ENCODE data around the gene DIS3L.
"Not testable (repeated sequence)": the region's sequence is repeated elsewhere in the genome, so short reads cannot be mapped to it uniquely, and the experiment has no call there.

DIS3L gene

DNA sequence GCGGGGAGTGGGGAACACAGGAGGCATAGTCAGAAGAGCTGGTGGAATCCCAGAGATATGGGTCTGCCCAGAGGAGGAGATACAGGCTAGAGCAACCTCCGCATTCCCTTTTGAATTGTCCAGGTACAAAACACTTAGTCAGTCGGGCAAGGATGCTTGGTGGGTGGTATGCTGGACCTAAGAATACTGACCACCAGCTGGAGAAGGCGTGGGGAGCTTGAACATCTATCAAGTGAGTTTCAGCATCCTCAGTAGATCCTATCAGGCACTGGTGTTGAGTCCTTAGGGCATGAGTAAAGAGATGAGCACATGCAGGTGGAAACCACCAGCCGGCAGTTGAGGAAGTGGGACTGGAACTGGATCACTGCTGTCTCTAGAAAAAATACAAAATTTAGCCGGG lies 14.7 kb upstream of the DIS3L start:
- no peak for DNase-seq

GRCh38 chr15:66284271-66284670 lies 9.1 kb upstream of the DIS3L start:
- DNase-seq: no peak

GRCh38 chr15:66285533-66286280 lies 7.7 kb upstream of the DIS3L start:
- DNase-seq: no peak

- peak; percentile 60 for DNase-seq
Observed at GRCh38 chr15:66287461-66288057, 5.8 kb upstream of the DIS3L start.

GRCh38 chr15:66288093-66288492 lies 5.3 kb upstream of the DIS3L start:
- no peak for DNase-seq

DNA sequence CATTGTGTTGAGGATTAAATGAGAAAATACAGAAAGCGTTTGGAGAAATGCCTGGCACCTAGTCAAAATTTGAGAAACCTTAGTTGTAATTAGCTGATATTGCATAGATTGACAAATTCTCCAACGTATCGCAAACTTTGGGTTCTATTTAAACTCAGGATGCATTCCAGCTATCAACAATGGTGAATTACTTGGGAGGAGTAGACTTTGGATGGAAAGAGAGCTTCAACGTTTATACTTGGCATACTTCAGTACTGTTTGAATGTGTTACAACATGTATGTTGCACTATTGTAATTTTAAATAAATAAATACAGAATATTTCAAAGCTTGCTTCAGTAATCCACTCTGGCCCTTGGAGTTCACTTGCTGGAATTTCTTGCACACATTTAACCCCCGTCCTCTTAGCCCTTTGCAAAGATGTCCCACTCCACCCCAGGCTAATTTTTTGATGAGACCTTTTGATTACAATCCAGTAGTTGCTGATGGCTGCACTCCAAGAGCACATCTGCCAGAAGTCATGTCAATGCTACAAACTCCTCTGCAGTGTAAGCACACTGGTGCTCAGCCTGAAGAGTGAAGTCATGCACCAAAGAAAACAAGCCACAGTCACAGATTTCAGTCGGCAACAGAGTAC lies 4.7 kb upstream of the DIS3L start:
- no peak for DNase-seq

DNA sequence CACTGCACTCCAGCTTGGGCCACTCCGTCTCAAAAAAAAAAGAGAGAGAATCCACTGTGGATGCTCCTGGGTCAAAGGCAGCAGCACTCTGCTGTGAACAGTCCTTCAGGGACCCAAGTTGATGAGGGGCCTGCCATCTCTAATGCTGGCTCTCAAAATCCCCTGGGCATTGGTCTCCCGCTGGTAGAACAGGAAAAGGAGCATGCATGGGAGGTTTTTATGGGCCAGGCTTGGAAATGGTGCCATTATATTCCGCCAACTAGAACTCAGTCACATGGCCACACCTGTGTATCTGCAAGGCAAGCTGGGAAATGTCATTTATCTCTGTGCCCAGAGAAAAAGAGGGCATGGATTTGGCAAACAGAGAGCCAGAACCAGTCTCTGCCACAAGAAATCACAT lies 3.4 kb upstream of the DIS3L start:
- DNase-seq: no peak

DNA sequence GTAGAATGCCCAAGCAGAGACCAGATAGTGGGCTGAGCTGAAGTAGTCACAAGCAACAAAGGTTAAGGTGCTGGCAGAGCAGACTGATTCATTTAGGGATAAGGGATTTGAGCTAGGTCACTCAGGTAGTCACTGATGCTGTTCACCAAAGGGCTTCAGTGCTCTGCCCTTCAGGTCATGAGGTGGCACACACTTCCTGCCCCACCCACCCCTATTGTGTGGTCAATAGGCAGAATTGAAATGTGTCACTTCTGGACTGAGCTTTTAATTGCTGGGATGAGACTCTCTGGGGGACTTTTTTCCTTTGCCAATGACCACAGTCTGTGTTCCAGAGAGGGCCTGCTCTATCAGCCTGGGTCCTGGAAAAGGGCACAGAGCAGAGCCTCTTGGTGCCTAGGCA lies 2.9 kb upstream of the DIS3L start:
- no peak for DNase-seq

DNA sequence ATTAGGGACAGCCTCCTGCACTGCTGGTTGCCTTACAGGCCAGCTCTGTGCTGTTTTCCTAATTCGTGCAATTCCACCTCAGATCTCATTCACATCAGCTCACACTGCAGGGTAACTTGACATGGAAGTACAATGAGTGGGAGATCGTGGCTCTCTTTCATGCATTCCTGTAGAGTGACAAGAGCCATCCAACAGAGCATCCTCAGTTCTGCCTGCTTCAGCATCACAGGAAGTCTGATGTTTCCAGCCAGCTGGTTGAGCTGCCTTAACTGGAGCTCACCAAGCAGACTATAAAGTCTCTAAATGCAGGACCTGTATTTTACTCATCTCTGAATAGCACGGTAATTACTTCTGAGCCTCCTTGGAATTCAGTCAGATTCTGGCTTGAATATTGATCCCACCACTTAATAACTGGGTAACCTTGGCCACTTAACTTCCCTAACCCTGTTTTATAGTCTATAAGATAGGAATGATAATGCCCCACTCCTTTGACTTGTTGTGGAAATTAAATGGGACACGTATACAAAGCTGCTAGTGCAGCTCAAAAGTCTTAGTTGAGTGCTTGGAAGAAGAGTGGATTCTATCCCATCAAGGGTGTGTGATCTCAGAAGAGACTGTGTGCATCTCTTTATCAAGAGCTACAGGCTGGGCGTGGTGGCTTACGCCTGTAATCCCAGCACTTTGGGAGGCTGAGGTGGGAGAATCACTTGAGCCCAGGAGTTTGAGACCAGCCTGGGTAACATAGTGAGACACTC lies 1.4 kb upstream of the DIS3L start:
- DNase-seq: no peak

GRCh38 chr15:66292571-66293418 lies 573 bp upstream of the DIS3L start:
- DNase-seq: no peak

GRCh38 chr15:66294157-66294931 lies 976 bp downstream of the DIS3L start:
- no peak for DNase-seq

- DNase-seq: no peak
Observed at GRCh38 chr15:66294932-66295235, 1.5 kb downstream of the DIS3L start.

DNA sequence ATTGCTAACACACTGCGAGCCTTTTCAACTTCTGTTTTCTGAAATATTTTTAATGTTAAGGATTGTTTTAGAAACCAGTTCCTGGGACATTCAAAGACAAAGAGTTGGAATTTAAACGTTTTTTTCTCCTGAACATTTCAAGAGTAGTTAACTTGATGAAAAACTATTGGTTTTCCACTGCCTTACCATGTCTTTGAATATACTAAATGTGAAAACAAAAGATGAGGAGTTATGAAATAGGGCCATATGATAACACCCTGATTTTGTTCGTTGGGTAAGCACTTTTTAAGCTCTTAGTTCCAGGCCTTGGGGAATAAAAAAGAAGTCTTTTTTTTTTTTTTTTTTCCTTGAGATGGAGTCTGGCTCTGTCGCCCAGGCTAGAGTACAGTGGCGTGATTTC lies 2.8 kb downstream of the DIS3L start:
- DNase-seq: no peak

DNA sequence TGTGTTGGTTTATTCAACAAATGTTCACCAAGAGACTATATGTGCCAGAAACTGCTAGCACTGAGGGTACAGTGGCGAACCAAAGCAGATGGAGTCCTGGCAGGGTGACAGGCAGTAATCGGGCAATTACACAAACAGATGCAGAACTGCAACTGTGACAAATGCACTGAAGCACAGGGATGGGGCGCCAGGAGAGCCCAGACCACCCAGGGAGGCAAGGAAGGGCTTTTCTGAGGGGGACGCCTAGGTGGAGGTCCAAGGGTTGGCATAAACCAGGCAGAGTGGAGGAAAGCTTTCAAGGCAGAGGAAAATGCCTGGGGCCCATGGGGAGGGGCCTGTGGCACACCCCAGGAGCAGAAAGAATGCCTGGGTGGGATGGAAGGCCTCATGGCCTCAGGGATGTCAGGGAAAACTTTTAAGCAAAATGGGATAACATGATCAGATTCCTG lies 5.5 kb downstream of the DIS3L start:
- DNase-seq: no peak

GRCh38 chr15:66302489-66303278 lies 9.3 kb downstream of the DIS3L start:
- DNase-seq: no peak

DNA sequence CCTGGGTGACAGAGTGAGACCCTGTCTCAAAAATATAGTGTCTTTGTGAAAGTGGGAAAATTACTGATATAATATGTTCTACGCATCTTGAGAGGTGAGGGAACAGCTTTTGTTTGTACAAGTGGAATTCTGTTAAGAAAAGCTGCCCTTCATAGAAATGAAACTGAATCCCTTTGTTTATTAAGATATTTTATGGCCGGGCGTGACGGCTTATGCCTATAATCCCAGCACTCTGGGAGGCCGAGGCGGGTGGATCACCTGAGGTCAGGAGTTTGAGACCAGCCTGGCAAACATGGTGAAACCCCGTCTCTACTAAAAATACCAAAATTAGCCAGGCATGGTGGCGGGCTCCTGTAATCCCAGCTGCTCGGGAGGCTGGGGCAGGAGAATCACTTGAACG lies 11.1 kb downstream of the DIS3L start:
- not testable (repeated sequence) for DNase-seq

- DNase-seq: no peak
Observed at GRCh38 chr15:66306381-66306780, 13.0 kb downstream of the DIS3L start.

GRCh38 chr15:66308531-66308930 lies 15.2 kb downstream of the DIS3L start:
- DNase-seq: no peak

DNA sequence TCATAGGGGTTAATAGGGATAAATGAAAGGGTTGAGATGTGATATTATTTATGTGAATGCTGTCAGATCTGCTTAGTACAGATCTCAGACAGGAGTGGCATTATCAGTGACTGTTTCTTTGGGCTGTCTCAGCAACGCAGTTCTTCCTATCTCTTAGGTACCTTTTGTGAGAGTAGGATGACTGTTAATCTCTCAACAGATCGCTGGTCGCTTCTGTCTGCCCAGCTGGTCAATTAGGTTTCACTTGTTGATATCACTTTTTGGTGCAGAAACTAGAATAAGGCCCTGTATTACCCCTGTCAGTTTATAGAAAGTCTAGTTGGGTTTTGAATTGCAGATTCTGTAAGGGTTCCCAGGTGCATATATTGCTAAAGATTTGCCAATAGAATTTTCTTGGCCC lies 16.5 kb downstream of the DIS3L start:
- no peak for DNase-seq

- no peak for DNase-seq
Observed at GRCh38 chr15:66310786-66311185, 17.4 kb downstream of the DIS3L start.

- DNase-seq: no peak
Observed at GRCh38 chr15:66312144-66312543, 18.8 kb downstream of the DIS3L start.

Data from suppressor macrophage treated with lipopolysaccharide for 4 hours (primary cell).